Head of caudate nucleus (tissue), 42 donors: ENCODE data around the gene SPATC1L.

Experiments
- DNase-seq, 42 donors: peaks; one replicate each; pipeline versions ENCODE4 v3.0.0 to v3.0.0-alpha.2; 2020 to 2021; ENCODE audit warnings: mixed read lengths in 7 of 42
- intact Hi-C: fragments of 100-400 bp; cut with DNase I; formaldehyde crosslinking; loops from one replicate; pipeline ENCODE4 v1.15.0; 2022

Gene SPATC1L

DNA sequence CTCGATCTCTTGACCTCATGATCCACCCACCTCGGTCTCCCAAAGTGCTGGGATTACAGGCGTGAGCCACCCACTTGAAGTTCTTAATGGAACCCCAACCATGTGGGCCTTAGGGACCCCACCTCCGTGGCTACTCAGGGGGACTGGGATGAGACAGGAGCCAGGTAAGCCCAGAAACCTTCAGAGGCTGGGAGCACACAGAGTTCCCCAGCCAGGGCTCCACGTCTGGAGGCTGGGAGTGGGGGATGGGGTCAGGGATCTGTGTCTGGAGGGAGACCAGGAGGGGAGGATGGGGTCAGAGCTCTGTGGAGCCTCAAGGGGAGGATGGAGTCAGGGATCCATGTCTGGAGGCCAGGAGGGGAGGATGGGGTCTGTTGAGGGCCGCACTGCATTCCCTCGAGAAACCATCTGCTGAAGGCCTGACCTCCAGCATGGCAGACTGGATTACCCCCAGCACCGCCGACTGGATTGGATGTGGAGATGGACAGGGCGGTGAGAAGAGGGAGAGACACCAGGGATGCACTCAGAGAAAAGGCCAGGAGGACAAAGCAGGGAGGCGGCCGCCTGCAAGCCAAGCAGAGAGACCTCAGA, 26.8 kb downstream of the SPATC1L start:
- intact Hi-C loops = no loop called here
- peak in 13 of 42 donors; percentile 0 to 31 (median 6) for DNase-seq

DNA sequence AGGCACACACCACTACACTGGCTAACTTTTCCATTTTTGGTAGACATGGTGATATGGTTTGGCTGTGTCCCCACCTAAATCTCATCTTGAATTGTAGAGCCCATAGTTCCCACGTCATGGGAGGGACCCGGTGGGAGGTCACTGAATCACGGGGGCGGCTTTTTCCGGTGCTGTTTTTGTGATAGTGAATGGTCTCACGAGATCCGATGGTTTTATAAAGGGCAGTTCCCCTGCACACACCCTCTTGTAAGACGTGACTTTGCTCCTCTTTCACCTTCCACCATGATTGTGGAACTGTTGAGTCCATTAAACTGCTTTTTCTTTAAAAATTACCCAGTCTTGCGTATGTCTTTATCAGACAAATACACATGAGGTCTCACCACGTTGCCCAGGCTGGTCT, 27.6 kb downstream of the SPATC1L start:
- DNase-seq = peak in 13 of 42 donors; percentile 3 to 41 (median 11)
- intact Hi-C loops = no loop called here

DNA sequence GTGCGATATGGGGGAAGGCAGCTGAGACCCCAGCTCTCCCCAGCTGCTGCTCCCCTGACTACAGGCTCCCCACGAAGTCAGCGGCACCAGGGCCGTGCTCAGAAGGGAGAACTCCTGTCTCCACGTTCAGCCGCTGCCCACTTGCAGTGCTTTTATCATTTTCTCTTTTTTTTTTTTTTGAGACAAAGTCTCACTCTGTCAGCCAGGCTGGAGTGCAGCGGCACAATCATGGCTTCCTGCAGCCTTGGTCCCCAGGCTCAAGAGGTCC, 27.9 kb downstream of the SPATC1L start:
- peak in 17 of 42 donors; percentile 1 to 36 (median 10) for DNase-seq

DNA sequence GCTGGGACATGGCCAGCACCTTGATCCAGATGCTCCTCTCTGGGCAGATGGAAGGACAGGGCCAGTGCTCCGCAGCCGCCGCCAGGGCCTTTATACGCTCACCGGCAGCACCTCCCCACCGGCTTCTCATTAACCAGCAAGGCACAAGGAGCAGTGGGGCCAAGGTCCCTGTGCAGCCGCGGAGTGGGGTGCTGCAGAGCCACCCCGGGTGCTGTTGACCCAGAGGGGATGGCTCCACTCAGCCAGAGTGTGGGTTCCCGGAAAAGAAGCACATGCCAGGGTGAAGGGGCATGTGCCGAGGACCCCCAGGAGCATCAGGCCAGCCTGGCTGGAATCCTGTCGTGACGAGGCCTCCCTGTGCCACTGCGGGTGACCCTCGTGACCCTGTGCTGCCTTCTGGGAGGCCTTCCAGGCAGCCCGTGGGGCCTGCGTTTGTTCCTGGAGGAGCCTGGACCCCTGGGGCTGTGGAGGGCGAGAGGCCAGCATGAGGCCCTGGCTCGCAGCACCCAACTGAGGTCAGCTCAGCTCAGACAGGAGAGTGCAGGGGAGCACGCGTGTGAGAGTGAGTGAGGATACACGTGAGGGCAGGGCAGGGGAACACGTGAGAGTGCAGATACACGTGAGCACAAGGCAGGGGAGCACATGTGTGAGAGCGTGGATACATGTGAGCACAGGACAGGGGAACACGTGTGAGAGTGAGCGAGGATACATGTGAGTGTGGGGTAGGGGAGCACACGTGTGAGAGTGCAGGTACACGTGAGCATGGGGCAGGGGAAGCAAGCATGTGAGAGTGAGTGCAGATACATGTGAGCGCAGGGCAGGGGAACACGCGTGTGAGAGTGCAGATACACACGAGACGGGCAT, 28.5 kb downstream of the SPATC1L start, which contains the start of gene FTCD:
Gene FTCD, minus strand, starts transcription at position 66 of the 864 bp plus-strand sequence. Its CDS starts 56 bp downstream, at position 10.
- DNase-seq = peak in 20 of 42 donors; percentile 1 to 34 (median 8)
- intact Hi-C loops = no loop called here

More for the DNA sequence above, 27.9 kb downstream of the SPATC1L start:
- intact Hi-C loops = no loop called here

DNA sequence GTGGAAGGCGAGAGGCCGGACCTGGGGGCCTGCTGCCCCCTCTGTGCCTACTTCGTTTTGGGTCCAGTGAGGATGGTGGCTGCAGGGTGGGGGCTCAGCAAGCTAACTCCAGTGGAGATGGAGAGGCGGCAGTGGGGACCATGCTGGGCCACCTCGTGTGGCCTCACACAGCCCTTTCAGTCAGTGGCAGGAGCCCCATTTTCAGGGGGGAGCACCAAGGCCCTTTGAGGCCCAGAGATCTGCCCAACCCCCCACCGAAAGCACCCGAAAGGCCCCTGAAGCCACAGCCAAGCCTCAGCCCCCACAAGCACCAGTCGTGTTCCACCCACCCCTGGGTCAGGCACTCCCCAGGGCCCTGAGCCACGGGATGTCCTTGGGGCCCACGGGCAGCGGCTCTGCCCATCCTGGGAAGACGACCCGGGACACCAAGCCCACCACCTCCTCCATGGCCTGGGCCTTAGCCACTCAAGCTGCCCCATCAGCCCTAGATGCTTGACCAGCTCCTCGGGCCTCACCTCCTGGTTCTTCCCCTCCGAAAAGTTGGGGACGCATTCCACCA, 29.2 kb downstream of the SPATC1L start:
- intact Hi-C loops = no loop called here
- DNase-seq = peak in 16 of 42 donors; percentile 1 to 38 (median 7)

DNA sequence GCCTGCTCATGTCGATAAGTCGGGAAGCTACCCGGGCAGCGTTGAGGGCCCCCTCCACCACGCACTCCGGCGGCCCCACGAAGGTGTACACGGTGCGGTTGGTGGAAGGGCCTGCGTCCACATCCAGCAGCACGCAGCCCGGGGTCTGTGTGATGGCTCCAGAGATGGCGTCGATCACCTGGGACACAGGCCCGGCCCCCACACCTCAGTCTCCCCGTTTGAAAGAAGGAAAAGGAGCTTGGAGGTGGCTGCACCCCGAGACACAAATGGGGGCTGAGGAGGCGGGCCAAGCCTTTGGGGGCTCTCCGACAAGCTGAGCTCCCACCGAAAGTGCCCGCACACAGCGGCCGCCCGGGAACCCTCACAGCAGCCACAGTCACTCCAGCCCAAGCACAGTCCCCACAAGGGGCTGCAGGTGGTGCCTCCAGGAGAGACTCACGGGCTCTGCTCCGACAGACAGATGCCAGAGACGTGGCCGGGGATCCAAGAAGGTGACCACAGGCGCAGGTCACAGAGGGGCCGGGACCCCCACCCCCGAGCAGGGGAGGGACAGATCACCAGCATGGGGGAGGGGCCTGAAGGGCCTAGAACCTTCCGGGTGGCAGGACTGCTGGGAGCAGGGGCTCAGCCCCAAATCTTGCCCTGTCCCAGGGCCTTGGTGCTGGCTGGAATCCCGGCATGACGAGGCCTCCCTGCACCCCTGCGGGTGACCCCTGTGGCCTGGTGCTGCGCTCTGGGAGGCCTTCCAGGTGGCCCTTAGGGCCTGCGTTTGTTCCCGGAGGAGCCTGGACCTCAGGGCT, 29.9 kb downstream of the SPATC1L start:
- peak in 22 of 42 donors; percentile 1 to 34 (median 12) for DNase-seq
- intact Hi-C loops = no loop called here

DNA sequence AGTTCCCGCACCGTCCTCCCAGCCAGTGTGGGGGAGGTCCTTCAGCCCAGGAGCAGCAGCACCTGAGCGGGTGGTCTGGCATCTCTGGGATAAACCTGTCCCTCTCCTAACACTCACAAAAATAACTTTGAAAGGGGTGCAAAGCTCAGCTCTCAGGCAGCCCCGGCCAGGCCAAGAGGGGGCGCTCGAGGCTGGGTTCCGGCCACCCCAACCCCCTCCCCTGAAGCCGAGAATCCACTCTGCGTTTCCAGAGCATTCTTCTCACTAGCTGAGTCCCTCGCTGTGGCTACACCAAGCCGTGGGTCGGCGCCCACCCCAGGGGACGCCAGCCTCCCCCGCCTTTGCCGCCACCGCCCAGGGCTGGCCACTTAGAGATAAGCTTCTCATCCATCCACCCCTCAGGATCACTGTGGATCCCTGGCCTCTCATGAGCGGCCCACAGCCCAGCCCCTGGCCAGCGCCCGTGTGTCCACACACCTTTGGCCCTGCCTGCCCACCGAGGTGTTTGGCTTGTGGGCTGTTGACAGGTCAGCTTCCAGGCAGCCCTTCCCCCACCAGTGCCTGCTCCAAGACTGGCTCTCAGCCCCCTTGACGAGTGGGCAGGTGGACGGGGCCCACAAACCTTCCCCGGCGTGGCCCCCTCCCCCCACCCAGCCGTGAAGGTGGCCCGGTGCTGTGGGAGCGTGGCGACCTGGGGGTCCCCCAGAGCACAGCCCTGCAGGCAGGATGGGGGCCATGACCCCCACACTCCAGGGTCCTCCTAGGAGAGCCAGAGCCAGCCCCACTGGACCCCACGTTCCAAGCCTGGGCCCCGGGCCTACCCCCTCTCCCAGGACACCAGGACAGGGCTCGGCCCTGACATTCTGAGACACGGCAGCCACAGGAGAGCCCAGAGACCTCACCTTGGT, 30.8 kb downstream of the SPATC1L start:
- intact Hi-C loops = no loop called here
- peak in 40 of 42 donors; percentile 17 to 87 (median 58) for DNase-seq

DNA sequence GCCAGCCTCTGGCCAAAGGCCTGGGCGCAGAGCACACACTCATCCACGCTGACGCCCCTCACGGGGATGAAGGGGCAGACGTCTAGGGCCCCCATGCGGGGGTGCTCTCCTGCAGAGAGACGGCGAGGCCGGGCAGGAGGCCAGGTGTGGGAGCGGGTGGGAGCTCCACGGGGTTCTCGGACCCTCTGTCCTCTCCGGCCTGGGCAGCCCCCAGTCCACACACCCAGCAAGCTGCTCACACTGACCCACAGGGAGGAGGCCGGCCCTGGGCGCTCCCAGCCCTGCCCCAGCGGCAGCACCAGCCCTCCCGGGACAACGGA, 31.4 kb downstream of the SPATC1L start:
- peak in 10 of 42 donors; percentile 1 to 37 (median 10) for DNase-seq
- intact Hi-C loops = no loop called here

DNA sequence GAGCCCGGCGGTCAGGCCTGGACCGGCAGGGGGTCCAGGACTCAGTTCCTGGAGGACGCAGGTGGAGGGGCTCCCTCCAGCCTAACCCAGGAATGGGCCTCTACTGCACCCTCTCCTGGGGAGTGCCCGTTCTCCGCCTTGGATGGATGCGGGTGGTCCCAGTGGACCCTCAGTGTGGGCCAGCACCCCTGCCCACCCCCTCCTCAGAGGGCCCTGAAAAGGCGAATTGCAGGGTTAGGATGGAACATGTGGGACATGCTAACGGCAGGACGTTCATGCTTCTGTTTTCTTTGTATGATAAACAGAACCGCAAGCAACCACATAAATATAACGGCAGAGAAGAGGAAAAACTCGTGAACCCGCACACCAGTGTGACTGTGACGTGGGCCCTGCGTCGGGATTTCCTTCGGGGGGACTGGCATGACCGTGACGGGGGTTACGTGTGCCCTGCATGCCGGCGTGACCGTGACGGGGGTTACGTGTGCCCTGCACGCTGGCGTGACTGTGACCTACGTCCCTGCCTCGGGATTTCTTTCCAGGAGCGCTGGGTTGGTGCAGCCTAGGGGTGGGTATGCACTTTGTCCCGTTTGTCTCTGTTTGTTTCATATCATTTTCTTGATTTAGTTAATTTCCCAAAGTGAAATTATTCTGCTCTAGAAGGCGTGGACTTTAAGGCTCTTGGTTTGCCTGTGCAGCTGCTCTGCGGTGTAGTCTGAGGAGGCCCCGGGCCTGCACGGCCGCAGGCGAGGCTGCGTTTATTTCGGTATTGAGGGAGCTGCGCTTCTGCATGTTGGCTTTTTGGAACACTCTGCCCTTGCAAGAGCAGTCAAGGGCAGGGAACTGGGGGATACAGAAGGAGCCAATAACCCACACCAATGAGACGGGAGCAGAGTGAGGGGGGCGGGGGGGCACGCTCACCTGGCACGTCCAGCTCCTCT, 32.0 kb downstream of the SPATC1L start:
- DNase-seq = peak in 17 of 42 donors; percentile 1 to 40 (median 11)
- intact Hi-C loops = no loop called here

DNA sequence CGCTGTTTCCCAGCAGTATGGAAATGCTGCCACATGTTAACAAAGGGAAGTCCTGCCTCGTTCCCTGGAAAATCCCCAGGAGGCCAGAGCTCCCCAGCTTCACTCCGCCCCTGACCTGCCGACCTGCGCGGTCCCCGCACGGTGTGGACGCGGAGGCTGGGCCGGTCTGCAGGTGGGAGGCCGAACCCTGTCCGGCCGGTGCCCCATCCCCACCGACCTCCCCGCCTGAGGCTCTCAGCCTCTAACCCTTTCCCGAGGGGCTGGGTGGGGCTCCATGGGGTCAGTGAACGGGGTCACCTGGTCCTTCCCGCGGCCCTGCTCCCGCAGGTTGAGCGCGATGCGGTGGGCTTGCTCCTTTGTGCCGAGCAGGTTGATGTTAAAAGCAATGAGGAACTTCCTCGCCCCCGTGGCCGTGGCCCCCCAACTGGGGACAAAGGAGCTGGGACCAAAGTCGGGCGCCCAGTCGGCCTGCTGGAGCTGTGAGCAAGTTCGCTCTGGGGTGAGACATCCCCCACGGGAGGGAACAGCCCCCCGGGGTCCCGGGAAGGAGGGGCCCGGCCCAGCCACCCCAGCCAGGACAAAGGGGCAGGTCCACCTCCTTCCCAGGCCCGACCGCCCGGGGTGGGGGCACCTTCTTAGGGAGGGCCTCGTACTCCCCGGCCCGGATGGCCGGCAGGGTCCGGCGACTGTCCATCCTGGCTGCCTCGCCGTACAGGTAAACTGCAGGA, 32.8 kb downstream of the SPATC1L start:
- intact Hi-C loops = no loop called here
- DNase-seq = peak in 13 of 42 donors; percentile 0 to 41 (median 11)

DNA sequence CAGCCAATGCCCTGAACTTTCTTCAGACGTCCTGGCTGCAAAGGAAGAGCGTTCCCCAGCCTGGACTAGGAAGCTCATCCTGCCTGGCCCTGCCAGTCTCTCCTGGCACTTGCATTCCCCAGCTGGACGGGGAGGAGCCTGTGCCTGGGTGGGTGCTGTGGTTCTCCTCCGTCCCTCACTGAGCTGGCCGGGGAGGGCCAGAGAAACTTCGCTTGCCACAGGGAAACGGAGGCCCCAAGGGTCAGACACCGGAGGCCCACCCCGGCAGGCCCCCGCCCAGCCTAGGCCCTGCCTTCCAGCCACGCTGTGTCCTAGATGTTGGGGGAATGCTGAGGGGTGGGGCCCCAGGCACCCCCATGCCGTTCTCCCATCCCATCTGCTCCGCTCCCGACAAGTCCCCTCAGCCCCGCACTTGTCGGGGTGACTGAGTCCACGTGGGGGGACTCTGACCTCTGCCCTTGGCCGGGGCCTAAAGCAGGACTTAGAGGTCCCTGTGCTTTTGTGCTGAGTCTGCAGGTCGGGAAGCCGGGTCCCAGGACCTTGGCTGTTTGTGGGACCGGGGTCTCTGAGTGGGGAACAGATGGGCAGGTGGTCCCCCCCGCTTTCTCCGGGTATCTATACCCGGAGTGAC, 33.7 kb downstream of the SPATC1L start:
- intact Hi-C loops = no loop called here
- DNase-seq = peak in 9 of 42 donors; percentile 2 to 49 (median 16)

DNA sequence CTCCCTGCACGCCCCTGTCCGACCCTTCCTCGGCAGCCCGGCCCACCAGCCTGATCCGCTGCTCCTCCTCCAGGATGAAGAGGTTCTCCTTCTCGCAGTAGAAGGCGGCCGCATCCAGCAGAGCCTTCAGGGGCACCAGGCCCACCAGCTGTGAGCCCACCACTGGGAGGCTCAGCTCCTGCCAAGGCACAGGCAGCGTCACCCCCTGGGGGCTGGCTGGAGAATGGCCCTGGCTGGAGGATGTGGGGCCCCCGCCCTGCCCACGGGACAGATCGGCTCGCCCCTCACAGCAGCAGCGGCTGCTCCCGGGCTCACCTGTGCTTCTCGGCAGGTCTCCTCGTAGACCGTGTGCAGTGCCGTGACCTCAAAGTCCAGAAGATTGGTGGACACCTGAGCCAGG, 34.2 kb downstream of the SPATC1L start:
- intact Hi-C loops = no loop called here
- DNase-seq = peak in 3 of 42 donors; percentile 2 to 11 (median 2)

DNA sequence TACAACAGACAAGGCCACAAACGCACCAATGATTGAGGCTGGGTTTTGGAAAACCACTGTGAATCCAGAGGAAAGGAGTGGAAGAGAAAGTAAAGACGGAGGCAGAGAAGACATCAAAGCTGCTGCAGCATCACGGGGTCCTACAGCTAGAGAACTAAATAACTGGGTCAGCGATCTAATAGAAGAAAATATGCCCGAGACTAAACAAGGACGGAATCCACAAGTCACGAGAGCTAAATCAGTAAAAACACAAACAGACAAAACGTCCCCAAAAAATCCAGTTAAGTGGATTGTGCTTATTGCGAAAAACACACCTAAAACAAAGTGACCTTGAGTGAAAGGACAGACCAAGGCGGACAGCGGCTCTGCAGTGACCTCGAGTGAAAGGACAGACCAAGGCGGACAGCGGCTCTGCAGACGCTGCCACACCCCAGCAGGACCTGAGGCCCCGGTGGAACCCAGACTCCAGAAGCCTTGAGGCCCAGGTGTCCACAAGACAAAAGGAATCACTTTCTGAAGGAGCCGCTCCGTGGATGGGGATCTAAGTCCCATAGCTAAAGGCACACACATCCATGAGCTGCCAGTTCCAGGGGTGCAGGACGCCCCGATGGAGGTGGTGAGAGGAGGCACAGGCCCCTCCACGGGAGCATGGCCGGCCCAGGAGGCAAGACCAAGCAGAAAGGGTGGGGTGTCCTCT, 34.9 kb downstream of the SPATC1L start:
- DNase-seq = peak in 1 of 42 donors; percentile 3
- intact Hi-C loops = loop anchor here (10.0 kb wide), 1 partner anchor 75 kb away; the partner anchor contains the start of gene LSS

DNA sequence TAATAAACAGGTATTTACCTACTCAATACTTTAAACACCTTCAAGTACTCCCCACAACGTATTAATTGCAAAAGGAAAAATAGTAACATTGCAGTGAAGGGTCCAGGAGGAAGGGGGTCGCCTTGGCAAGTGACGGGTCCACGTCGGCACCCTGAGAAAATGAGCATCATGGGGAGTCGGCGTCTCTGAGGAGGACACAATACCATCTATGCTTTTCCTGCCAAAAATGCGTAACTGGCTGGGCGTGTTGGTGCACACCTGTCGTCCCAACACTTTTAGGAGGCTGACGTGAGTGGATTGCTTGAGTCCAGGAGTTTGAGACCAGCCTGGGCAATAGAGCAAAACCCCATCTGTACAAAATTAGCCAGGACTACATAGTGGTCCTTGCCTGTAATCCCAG, 36.2 kb downstream of the SPATC1L start:
- intact Hi-C loops = loop anchor here (10.0 kb wide), 1 partner anchor 77 kb away; the partner anchor contains the start of gene LSS
- DNase-seq = no peak

DNA sequence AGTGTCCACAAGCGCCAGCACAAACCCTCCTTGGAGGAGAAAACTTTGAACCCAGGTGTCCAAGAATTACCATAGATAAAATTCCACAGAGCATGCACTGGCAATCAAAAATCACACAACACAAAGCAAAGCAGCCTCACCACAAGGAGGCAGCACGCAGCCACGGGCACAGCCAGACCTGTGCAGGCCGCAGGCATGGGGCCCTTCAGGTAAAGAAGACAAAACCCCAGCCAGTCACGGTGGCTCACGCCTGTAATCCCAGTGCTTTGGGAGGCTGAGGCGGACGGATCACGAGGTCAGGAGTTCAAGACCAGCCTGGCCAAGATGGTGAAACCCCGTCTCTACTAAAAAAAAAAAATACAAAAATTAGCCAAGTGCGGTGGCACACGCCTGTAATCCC, 36.8 kb downstream of the SPATC1L start:
- intact Hi-C loops = loop anchor here (10.0 kb wide), 1 partner anchor 77 kb away; the partner anchor contains the start of gene LSS
- peak in 10 of 42 donors; percentile 13 to 68 (median 43) for DNase-seq
